Trophoblast cell (in vitro differentiated cells and primary cell): ENCODE data around the gene PPIF.

Source experiments
- DNase-seq, 2 donors: peaks; one replicate each; pipeline ENCODE4 v3.0.0-alpha.2; 2016
- H2AFZ ChIP-seq: 2 replicates; pipeline ENCODE4 v1.6.1; 2013; ENCODE audit warnings: low read length, moderate library complexity, mild to moderate bottlenecking; ENCODE audit not compliant: insufficient read depth, poor library complexity
- H2AK5ac ChIP-seq: 2 replicates; pipeline ENCODE4 v1.6.1; 2013; ENCODE audit warnings: mild to moderate bottlenecking, low read length
- H2BK120ac ChIP-seq: 2 replicates; pipeline ENCODE4 v1.6.1; 2013; ENCODE audit warnings: low read length, mild to moderate bottlenecking, moderate library complexity; ENCODE audit not compliant: insufficient read depth, poor library complexity
- H2BK12ac ChIP-seq: 2 replicates; pipeline ENCODE4 v1.6.1; 2013; ENCODE audit warnings: mild to moderate bottlenecking, low read length, moderate library complexity
- H2BK5ac ChIP-seq: 2 replicates; pipeline ENCODE4 v1.6.1; 2013; ENCODE audit warnings: low read length, low read depth, moderate library complexity, mild to moderate bottlenecking; ENCODE audit not compliant: poor library complexity
- H3K14ac ChIP-seq: 2 replicates; pipeline ENCODE4 v1.6.1; 2013; ENCODE audit warnings: mild to moderate bottlenecking, low read length
- H3K18ac ChIP-seq: 2 replicates; pipeline ENCODE4 v1.6.1; 2013; ENCODE audit warnings: mild to moderate bottlenecking, low read length
- H3K23ac ChIP-seq: 2 replicates; pipeline ENCODE4 v1.6.1; 2013; ENCODE audit warnings: low read length
- H3K27ac ChIP-seq: 2 replicates; pipeline ENCODE4 v1.5.1; 2013; ENCODE audit warnings: low read depth, mild to moderate bottlenecking, inconsistent platforms, low read length, moderate library complexity
- H3K27me3 ChIP-seq: 2 replicates; pipeline ENCODE4 v1.6.1; 2013; ENCODE audit warnings: inconsistent platforms, mild to moderate bottlenecking, low read length, moderate library complexity; ENCODE audit not compliant: insufficient read depth
- H3K36me3 ChIP-seq, 2 experiments: 1 replicate in 1 of 2; 2 replicates in 1 of 2; pipeline ENCODE4 v1.6.1; 2013; ENCODE audit warnings: low read length in 2 of 2, mild to moderate bottlenecking in 2 of 2, moderate library complexity in 1 of 2; ENCODE audit not compliant: insufficient read depth in 2 of 2, control insufficient read depth in 1 of 2
- H3K4ac ChIP-seq: 2 replicates; pipeline ENCODE4 v1.6.1; 2013; ENCODE audit warnings: low read depth, mild to moderate bottlenecking, low read length, moderate library complexity
- H3K4me1 ChIP-seq, 2 experiments: 1 replicate in 1 of 2; 2 replicates in 1 of 2; pipeline ENCODE4 v1.6.1; 2013; ENCODE audit warnings: low read length in 2 of 2, mild to moderate bottlenecking in 2 of 2, moderate library complexity in 1 of 2; ENCODE audit not compliant: insufficient read depth in 2 of 2, control insufficient read depth in 1 of 2
- H3K4me2 ChIP-seq: 2 replicates; pipeline ENCODE4 v1.6.1; 2013; ENCODE audit warnings: inconsistent platforms, mild to moderate bottlenecking, low read length, moderate library complexity
- H3K4me3 ChIP-seq: 2 replicates; pipeline ENCODE4 v1.5.1; 2013; ENCODE audit warnings: mild to moderate bottlenecking, low read depth, low read length, inconsistent platforms
- H3K79me1 ChIP-seq: one replicate; pipeline ENCODE4 v1.6.1; 2013; ENCODE audit warnings: low read length
- H3K79me2 ChIP-seq: 2 replicates; pipeline ENCODE4 v1.6.1; 2013; ENCODE audit warnings: low read length, mild to moderate bottlenecking; ENCODE audit not compliant: control insufficient read depth, insufficient read depth, poor library complexity
- H3K9ac ChIP-seq: 2 replicates; pipeline ENCODE4 v1.6.1; 2013; ENCODE audit warnings: mild to moderate bottlenecking, low read length
- H3K9me3 ChIP-seq: 2 replicates; pipeline ENCODE4 v1.6.1; 2013; ENCODE audit warnings: low read depth, mild to moderate bottlenecking, control low read depth, inconsistent platforms, low read length; ENCODE audit not compliant: insufficient read depth
- H4K12ac ChIP-seq: 2 replicates; pipeline ENCODE4 v1.6.1; 2013; ENCODE audit warnings: low read depth, mild to moderate bottlenecking, low read length, moderate library complexity
- H4K8ac ChIP-seq: 2 replicates; pipeline ENCODE4 v1.6.1; 2013; ENCODE audit warnings: low read depth, mild to moderate bottlenecking, low read length, moderate library complexity
- H4K91ac ChIP-seq: one replicate; pipeline ENCODE4 v1.6.1; 2013; ENCODE audit warnings: low read depth, mild to moderate bottlenecking, low read length, moderate library complexity
- WGBS: extraction: QIAGEN DNeasy Blood & Tissue Kit; methylation state at CpG from one replicate; pipeline ENCODE4 v1.1.7; 2013; ENCODE audit warnings: missing lambda C conversion rate; ENCODE audit not compliant: insufficient read length, insufficient coverage; ENCODE audit errors: extremely low coverage; 5-methylcytosine and 5-hydroxymethylcytosine counted together

Gene PPIF

DNA sequence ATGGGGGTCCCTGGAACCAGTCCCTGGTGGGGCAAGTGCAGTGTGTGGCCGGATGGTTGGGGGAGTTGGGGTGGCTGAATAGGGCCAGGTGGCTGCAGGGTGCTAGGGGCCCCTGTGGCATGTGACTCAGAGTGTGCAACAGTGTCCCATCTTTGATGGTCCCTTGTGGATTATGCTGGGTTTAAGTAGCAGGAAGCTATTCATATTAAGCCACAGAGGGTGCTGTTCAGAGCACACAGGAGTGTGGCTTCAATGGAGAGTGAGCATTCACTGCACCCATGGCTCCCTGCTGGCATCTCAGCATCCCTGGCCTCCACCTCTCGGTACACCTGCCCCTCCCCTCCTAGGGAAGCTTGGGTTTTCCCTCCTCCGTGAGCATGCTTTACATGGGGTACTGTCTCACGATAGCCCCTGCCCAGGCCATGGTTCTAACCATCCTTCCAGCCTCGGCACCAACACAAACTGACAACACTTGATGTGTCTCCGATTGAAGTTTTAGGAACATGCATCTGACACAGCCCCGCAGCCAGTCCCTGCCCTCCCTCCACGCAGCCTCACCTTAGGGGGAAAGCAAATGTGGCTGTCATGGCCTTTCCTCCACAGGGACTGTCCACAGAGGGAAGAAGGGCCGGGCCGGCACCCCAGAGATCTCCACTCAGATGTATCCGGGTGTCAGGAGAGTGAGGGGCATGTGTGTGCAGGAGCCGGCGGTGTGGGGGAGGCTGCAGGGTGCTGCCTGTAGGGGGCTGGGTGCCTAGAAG lies 30.4 kb upstream of the PPIF start:
- no CpG with 5 or more reads among the region's 13 CpGs for WGBS
- DNase-seq, result no peak
- H3K4me1 ChIP-seq, result peaks cover 9 to 18% of the 10 kb centered on the region in 2 experiments
- H3K79me1 ChIP-seq, result no peaks in the 10 kb centered on the region
- no peaks in the 10 kb centered on the region for H3K79me2 ChIP-seq
- no peak overlapping the region for H3K14ac ChIP-seq
- no peak overlapping the region for H3K27ac ChIP-seq
- H3K9me3 ChIP-seq, result no peaks in the 10 kb centered on the region
- no peak overlapping the region for H4K8ac ChIP-seq
- H3K4ac ChIP-seq, result no peak overlapping the region
- H2BK120ac ChIP-seq, result no peak overlapping the region
- peaks cover 33 to 35% of the 10 kb centered on the region in 2 experiments for H3K36me3 ChIP-seq
- no peak overlapping the region for H3K23ac ChIP-seq
- no peak overlapping the region for H2AK5ac ChIP-seq
- H4K12ac ChIP-seq, result no peak overlapping the region
- no peaks in the 10 kb centered on the region for H3K27me3 ChIP-seq
- no peak overlapping the region for H2AFZ ChIP-seq
- no peak overlapping the region for H3K4me3 ChIP-seq
- no peak overlapping the region for H3K4me2 ChIP-seq
- H3K18ac ChIP-seq, result no peak overlapping the region
- no peak overlapping the region for H3K9ac ChIP-seq
- H2BK5ac ChIP-seq, result no peak overlapping the region
- no peak overlapping the region for H4K91ac ChIP-seq
- no peak overlapping the region for H2BK12ac ChIP-seq

DNA sequence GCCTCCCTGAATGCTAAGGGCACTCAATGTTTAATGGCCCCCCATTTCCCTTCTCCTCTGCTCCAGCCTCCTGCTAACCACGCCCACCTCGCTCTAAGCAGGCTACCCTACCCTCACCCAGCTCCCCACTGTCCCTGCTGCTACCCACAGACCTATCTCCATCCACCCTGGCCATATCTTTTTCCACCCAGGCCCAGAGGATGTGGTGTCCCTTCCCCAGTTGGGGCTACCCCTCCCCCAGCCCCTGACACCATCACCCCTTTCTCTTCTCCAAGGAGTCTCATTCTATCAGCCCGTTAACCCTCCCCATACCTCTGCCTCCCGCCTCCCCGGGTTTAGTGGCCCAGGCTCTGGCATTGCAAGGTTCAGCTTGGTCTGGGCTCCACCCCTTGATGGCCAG lies 28.9 kb upstream of the PPIF start:
- H4K8ac ChIP-seq, result no peak overlapping the region
- H3K27me3 ChIP-seq, result no peaks in the 10 kb centered on the region
- H3K23ac ChIP-seq, result no peak overlapping the region
- no peak overlapping the region for H3K14ac ChIP-seq
- no peak for DNase-seq
- H2BK5ac ChIP-seq, result no peak overlapping the region
- no peak overlapping the region for H2AK5ac ChIP-seq
- H2BK120ac ChIP-seq, result no peak overlapping the region
- no peak overlapping the region for H3K9ac ChIP-seq
- no peak overlapping the region for H3K4ac ChIP-seq
- H2AFZ ChIP-seq, result no peak overlapping the region
- no peaks in the 10 kb centered on the region for H3K79me2 ChIP-seq
- H4K12ac ChIP-seq, result no peak overlapping the region
- WGBS, result no CpG with 5 or more reads among the region's 5 CpGs
- no peaks in the 10 kb centered on the region for H3K79me1 ChIP-seq
- H3K18ac ChIP-seq, result no peak overlapping the region
- H3K4me3 ChIP-seq, result no peak overlapping the region
- H3K4me2 ChIP-seq, result no peak overlapping the region
- peaks cover 9 to 18% of the 10 kb centered on the region in 2 experiments for H3K4me1 ChIP-seq
- no peaks in the 10 kb centered on the region for H3K9me3 ChIP-seq
- no peak overlapping the region for H2BK12ac ChIP-seq
- H4K91ac ChIP-seq, result no peak overlapping the region
- peaks cover 18 to 20% of the 10 kb centered on the region in 2 experiments for H3K36me3 ChIP-seq
- H3K27ac ChIP-seq, result no peak overlapping the region

DNA sequence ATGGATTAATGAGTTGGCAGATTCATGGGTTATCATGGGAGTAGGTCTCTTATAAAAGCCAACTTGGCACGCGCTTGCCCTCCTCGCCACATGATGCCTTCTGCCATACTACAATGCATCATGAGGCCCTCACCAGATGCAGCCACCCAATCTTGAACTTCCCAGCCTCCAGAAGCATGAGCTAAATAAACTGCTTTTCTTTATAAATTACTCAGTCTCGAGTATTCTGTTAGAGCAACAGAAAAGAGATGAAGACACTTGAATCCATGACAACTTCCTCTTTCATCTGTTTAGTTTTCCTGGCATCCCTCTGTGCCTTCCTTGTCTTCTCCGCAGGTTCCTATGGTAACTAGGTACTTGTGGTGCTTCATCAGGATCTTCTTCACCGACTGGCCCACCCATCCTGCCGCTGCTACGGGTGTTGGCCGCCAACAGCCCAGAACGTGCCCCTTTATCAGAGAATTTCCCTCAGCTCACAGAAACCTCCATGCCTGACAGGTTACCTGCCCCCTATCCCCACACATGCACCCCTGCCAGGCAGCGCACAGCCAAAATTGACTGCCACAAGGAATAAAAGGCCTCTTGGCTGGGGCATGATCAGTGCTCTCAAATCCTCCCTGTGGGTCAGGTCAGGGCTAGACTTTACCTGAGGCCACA lies 28.0 kb upstream of the PPIF start:
- Histone ChIP-seq H2BK120ac (no peak overlapping the region), H3K23ac (no peak overlapping the region), H2BK12ac (no peak overlapping the region), H3K4ac (no peak overlapping the region), H3K4me2 (no peak overlapping the region), H3K4me1 (peaks cover 9 to 18% of the 10 kb centered on the region in 2 experiments), H3K18ac (no peak overlapping the region), H3K79me1 (no peaks in the 10 kb centered on the region), H3K27ac (no peak overlapping the region), H3K4me3 (no peak overlapping the region), H3K9me3 (no peaks in the 10 kb centered on the region), H3K14ac (no peak overlapping the region), H2AK5ac (no peak overlapping the region), H4K91ac (no peak overlapping the region), H3K36me3 (peaks cover 10 to 11% of the 10 kb centered on the region in 2 experiments), H3K9ac (no peak overlapping the region), H4K12ac (no peak overlapping the region), H4K8ac (no peak overlapping the region), H2AFZ (no peak overlapping the region), H2BK5ac (no peak overlapping the region), H3K27me3 (no peaks in the 10 kb centered on the region), H3K79me2 (no peaks in the 10 kb centered on the region)
- WGBS, result no CpG with 5 or more reads among the region's 11 CpGs
- DNase-seq, result no peak

DNA sequence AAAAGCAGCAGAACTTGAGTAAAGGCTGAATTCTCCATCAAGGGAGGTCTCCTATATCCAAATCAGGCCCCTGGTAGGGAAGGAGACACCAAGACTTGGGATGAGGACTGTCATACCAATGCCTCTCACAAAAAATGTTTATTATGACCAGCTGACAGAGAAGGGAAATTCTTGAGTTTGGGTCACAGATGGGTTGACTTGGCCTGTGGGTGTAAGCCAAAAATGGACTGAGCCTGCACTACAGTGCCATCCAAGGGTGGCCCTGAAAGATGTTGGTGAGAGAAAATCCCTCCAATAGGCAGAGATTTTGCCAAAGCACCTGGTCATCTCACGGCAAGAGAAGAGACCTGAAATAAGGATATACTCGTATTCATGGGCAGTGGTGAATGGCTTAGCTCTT lies 27.0 kb upstream of the PPIF start:
- no peak overlapping the region for H3K23ac ChIP-seq
- H3K18ac ChIP-seq, result no peak overlapping the region
- no peaks in the 10 kb centered on the region for H3K9me3 ChIP-seq
- H3K79me1 ChIP-seq, result no peaks in the 10 kb centered on the region
- no peaks in the 10 kb centered on the region for H3K79me2 ChIP-seq
- no peaks in the 10 kb centered on the region for H3K27me3 ChIP-seq
- H2AK5ac ChIP-seq, result no peak overlapping the region
- no peak overlapping the region for H4K8ac ChIP-seq
- no peak overlapping the region for H3K14ac ChIP-seq
- no peak overlapping the region for H2BK12ac ChIP-seq
- H3K4me3 ChIP-seq, result no peak overlapping the region
- no peak overlapping the region for H3K9ac ChIP-seq
- no peak overlapping the region for H4K91ac ChIP-seq
- H3K27ac ChIP-seq, result no peak overlapping the region
- DNase-seq, result no peak
- no peak overlapping the region for H2BK5ac ChIP-seq
- no peak overlapping the region for H2BK120ac ChIP-seq
- WGBS, result no CpG with 5 or more reads among the region's 2 CpGs
- H3K4me1 ChIP-seq, result peaks cover 9 to 18% of the 10 kb centered on the region in 2 experiments
- no peak overlapping the region for H2AFZ ChIP-seq
- H3K36me3 ChIP-seq, result peaks cover 1 to 3% of the 10 kb centered on the region in 2 experiments
- no peak overlapping the region for H3K4me2 ChIP-seq
- no peak overlapping the region for H3K4ac ChIP-seq
- no peak overlapping the region for H4K12ac ChIP-seq
